Type B pancreatic cell (in vitro differentiated cells): ENCODE measurements around the gene PCBP3. TPM values are rescaled to one million over a fixed set of nuclear protein-coding genes. Genes with fewer than 3 reads are reported as not detected.

Experiments used
- DNase-seq: peaks from one replicate; pipeline ENCODE4 v3.0.0; 2021; ENCODE audit warnings: mixed read lengths; ENCODE audit not compliant: unreplicated experiment; ENCODE audit errors: extremely low spot score
- H3K27ac Mint-ChIP-seq: 2 replicates; pipeline ENCODE4 v1.8.0; 2021; ENCODE audit warnings: mild to moderate bottlenecking, mixed read lengths
- H3K27me3 Mint-ChIP-seq: 2 replicates; pipeline ENCODE4 v1.8.0; 2021; ENCODE audit warnings: mixed read lengths
- H3K36me3 Mint-ChIP-seq: 2 replicates; pipeline ENCODE4 v1.8.0; 2021; ENCODE audit warnings: mixed read lengths
- H3K4me1 Mint-ChIP-seq: one replicate; pipeline ENCODE4 v1.8.0; 2021; ENCODE audit warnings: mixed read lengths; ENCODE audit not compliant: unreplicated experiment
- H3K4me3 Mint-ChIP-seq: 2 replicates; pipeline ENCODE4 v1.8.0; 2021; ENCODE audit warnings: mild to moderate bottlenecking, mixed read lengths
- H3K9me3 Mint-ChIP-seq: 2 replicates; pipeline ENCODE4 v1.8.0; 2021; ENCODE audit warnings: mixed read lengths
- CTCF ChIP-seq: fragments of 200-600 bp; sonication (generic); conservative IDR thresholded peaks from 2 replicates; pipeline ENCODE4 v1.5.0; 2021; ENCODE audit warnings: antibody characterized with exemption, mild to moderate bottlenecking
- total RNA-seq: library from RNA; stranded (reverse); gene quantifications from 2 replicates; pipeline ENCODE4 v1.2.1, GENCODE V29; 2021; ENCODE audit warnings: low replicate concordance

Gene PCBP3
- total RNA-seq, 1 donor from 2014 or later = 5.5 TPM

GRCh38 chr21:45699251-45699942, 55.9 kb downstream of the PCBP3 start:
- no peak overlapping the region for H3K27ac Mint-ChIP-seq
- no peak overlapping the region for H3K4me3 Mint-ChIP-seq
- peaks cover 8% of the 10 kb centered on the region for H3K4me1 Mint-ChIP-seq
- peaks cover 9% of the 10 kb centered on the region for H3K27me3 Mint-ChIP-seq
- no peak for DNase-seq
- H3K36me3 Mint-ChIP-seq = no peaks in the 10 kb centered on the region
- no peak for TF ChIP-seq CTCF
- no peaks in the 10 kb centered on the region for H3K9me3 Mint-ChIP-seq

- Mint-ChIP-seq H3K4me3 (no peak overlapping the region), H3K4me1 (peaks cover 11% of the 10 kb centered on the region), H3K9me3 (no peaks in the 10 kb centered on the region), H3K27me3 (peaks cover 9% of the 10 kb centered on the region), H3K36me3 (no peaks in the 10 kb centered on the region), H3K27ac (no peak overlapping the region)
- no peak for DNase-seq
- TF ChIP-seq CTCF = no peak
These were observed 56.4 kb downstream of the PCBP3 start for GRCh38 chr21:45699966-45700365.

GRCh38 chr21:45700461-45700860, 56.9 kb downstream of the PCBP3 start:
- Mint-ChIP-seq H3K4me3 (no peak overlapping the region), H3K27me3 (peaks cover 9% of the 10 kb centered on the region), H3K36me3 (no peaks in the 10 kb centered on the region), H3K4me1 (peaks cover 11% of the 10 kb centered on the region), H3K27ac (no peak overlapping the region), H3K9me3 (no peaks in the 10 kb centered on the region)
- TF ChIP-seq CTCF = no peak
- no peak for DNase-seq

GRCh38 chr21:45704311-45705108, 61.0 kb downstream of the PCBP3 start:
- H3K9me3 Mint-ChIP-seq = no peaks in the 10 kb centered on the region
- H3K4me1 Mint-ChIP-seq = peaks cover 11% of the 10 kb centered on the region
- peaks cover 6% of the 10 kb centered on the region for H3K27me3 Mint-ChIP-seq
- H3K36me3 Mint-ChIP-seq = no peaks in the 10 kb centered on the region
- no peak for TF ChIP-seq CTCF
- no peak for DNase-seq
- no peak overlapping the region for H3K4me3 Mint-ChIP-seq
- H3K27ac Mint-ChIP-seq = no peak overlapping the region

GRCh38 chr21:45706299-45706698, 62.8 kb downstream of the PCBP3 start:
- Mint-ChIP-seq H3K4me1 (peaks cover 11% of the 10 kb centered on the region), H3K36me3 (no peaks in the 10 kb centered on the region), H3K27me3 (peaks cover 4% of the 10 kb centered on the region), H3K27ac (no peak overlapping the region), H3K9me3 (peaks cover 7% of the 10 kb centered on the region), H3K4me3 (no peak overlapping the region)
- no peak for TF ChIP-seq CTCF
- no peak for DNase-seq
